BJ (cell line): ENCODE measurements around the gene MARCHF6. TPM values are rescaled to one million over a fixed set of nuclear protein-coding genes. Genes with fewer than 3 reads are reported as not detected.

Source experiments
- CTCF ChIA-PET: fragments of 350-600 bp; formaldehyde crosslinking; extraction: SDS; loops from one replicate; lab custom pipeline; 2021; ENCODE audit warnings: antibody characterized with exemption, inconsistent platforms; lab: Yijun Ruan, JAX
- POLR2A ChIA-PET: fragments of 300-600 bp; sonication (Branson Sonifier 250); formaldehyde crosslinking; extraction: SDS; loops from one replicate; lab custom pipeline; 2021; ENCODE audit warnings: antibody characterized with exemption; lab: Charles Lee
- DNase-seq: peaks from one replicate; pipeline ENCODE4 v3.0.0-alpha.2; 2011; ENCODE audit warnings: low read depth
- H3K27me3 ChIP-seq: 2 replicates; pipeline ENCODE4 v1.6.0; 2011; ENCODE audit warnings: low read length; ENCODE audit not compliant: control insufficient read depth, insufficient read depth
- H3K36me3 ChIP-seq: 2 replicates; pipeline ENCODE4 v1.5.1; 2011; ENCODE audit warnings: low read length; ENCODE audit not compliant: control insufficient read depth, insufficient read depth
- H3K4me3 ChIP-seq: 2 replicates; pipeline ENCODE4 v1.5.1; 2011; ENCODE audit warnings: low read depth, mild to moderate bottlenecking, control low read depth, low read length
- CTCF ChIP-seq: IDR thresholded peaks from 2 replicates; pipeline ENCODE4 v1.5.1; 2011; ENCODE audit warnings: low read depth, mild to moderate bottlenecking, control low read depth, inconsistent platforms, low read length, moderate library complexity; ENCODE audit not compliant: insufficient read depth
- polyA plus RNA-seq: library from polyadenylated mRNA; depleted of rRNA; stranded (reverse); fragments of >200 nt; gene quantifications from 2 replicates; pipeline ENCODE4 v1.2.3, GENCODE V29; 2011

Gene MARCHF6
- polyA plus RNA-seq, 1 experiment: 110 TPM

- H3K27me3 ChIP-seq: no peaks in the 10 kb centered on the region
- ChIA-PET POLR2A (no interaction called here), CTCF (interaction anchor here (1.3 to 1.8 kb wide), 2 partner anchors 17 to 28 kb away, joined by 4 to 5 read pairs; no protein-coding TSS in a partner anchor)
- no peak for TF ChIP-seq CTCF
- H3K36me3 ChIP-seq: no peaks in the 10 kb centered on the region
- H3K4me3 ChIP-seq: no peak overlapping the region
- DNase-seq: no peak
Observed at GRCh38 chr5:10311595-10312425, 41.7 kb upstream of the MARCHF6 start.

GRCh38 chr5:10315201-10315600 lies 38.3 kb upstream of the MARCHF6 start:
- CTCF ChIA-PET: interaction anchor here (1.2 to 2.1 kb wide), 3 partner anchors 11 to 31 kb away, joined by 3 to 4 read pairs (median 4); no protein-coding TSS in a partner anchor
- no peaks in the 10 kb centered on the region for H3K36me3 ChIP-seq
- no peaks in the 10 kb centered on the region for H3K27me3 ChIP-seq
- no peak overlapping the region for H3K4me3 ChIP-seq
- POLR2A ChIA-PET: no interaction called here
- TF ChIP-seq CTCF: no peak
- DNase-seq: no peak

GRCh38 chr5:10315824-10316509 lies 37.5 kb upstream of the MARCHF6 start:
- Histone ChIP-seq H3K27me3 (0 out of 2 replicates have a peak, but pooled peaks cover 1% of the 10 kb centered on the region), H3K4me3 (no peak overlapping the region), H3K36me3 (no peaks in the 10 kb centered on the region)
- CTCF ChIA-PET: interaction anchor here (1.2 to 2.1 kb wide), 3 partner anchors 11 to 32 kb away, joined by 3 to 4 read pairs (median 4); no protein-coding TSS in a partner anchor
- no peak for TF ChIP-seq CTCF
- no peak for DNase-seq
- POLR2A ChIA-PET: no interaction called here

- no peak for DNase-seq
- no peak overlapping the region for H3K4me3 ChIP-seq
- no peaks in the 10 kb centered on the region for H3K36me3 ChIP-seq
- POLR2A ChIA-PET: no interaction called here
- TF ChIP-seq CTCF: no peak
- CTCF ChIA-PET: interaction anchor here (1.1 kb wide), 2 partner anchors 12 to 39 kb away, joined by 3 read pairs; no protein-coding TSS in a partner anchor
- H3K27me3 ChIP-seq: 0 out of 2 replicates have a peak, but pooled peaks cover 1% of the 10 kb centered on the region
Observed at GRCh38 chr5:10317825-10318682, 35.4 kb upstream of the MARCHF6 start.
